GM12878 (cell line): ENCODE data around the gene SOBP. TPM values are rescaled to one million over a fixed set of nuclear protein-coding genes. Genes with fewer than 3 reads are reported as not detected.

Experiments used
- ATAC-seq: fragments of 200-7000 bp; cut with Tn5 transposase; 3 replicates; pipeline ENCODE4 v1.9.1; 2020; ENCODE audit warnings: mild to moderate bottlenecking, moderate library complexity
- BruUV-seq: library from RNA; stranded (reverse); fragments of 400-500 nt; replicated peaks from 2 replicates; lab custom pipeline; 2021; lab: Mats Ljungman, UMichigan
- CTCF ChIA-PET: fragments of 300-600 bp; sonication (Branson Sonifier 250); formaldehyde crosslinking; extraction: SDS; loops from one replicate; lab custom pipeline; 2021; ENCODE audit warnings: inconsistent platforms; lab: Yijun Ruan, JAX
- POLR2A ChIA-PET: fragments of 350-600 bp; formaldehyde crosslinking; extraction: SDS; loops from one replicate; lab custom pipeline; 2021; ENCODE audit warnings: inconsistent platforms; lab: Charles Lee
- RAD21 ChIA-PET: fragments of 300-600 bp; sonication (Branson Sonifier 250); formaldehyde crosslinking; loops from one replicate; lab custom pipeline; 2023; ENCODE audit warnings: antibody characterized with exemption; ENCODE audit not compliant: unreplicated experiment; lab: Charles Lee
- SMC1A ChIA-PET: fragments of 300-600 bp; sonication (Branson Sonifier 250); formaldehyde crosslinking; loops from one replicate; lab custom pipeline; 2023; ENCODE audit not compliant: unreplicated experiment, uncharacterized antibody; lab: Charles Lee
- DNase-seq: peaks from one replicate; pipeline ENCODE4 v3.0.0-alpha.2; 2011; ENCODE audit warnings: low read depth, low spot score
- FAIRE-seq: peaks from 3 replicates; lab custom pipeline; 2011; peaks lifted over from hg19 to GRCh38; lab: Jason Lieb, UNC
- H2AFZ ChIP-seq: 2 replicates; pipeline ENCODE4 v1.6.0; 2011; ENCODE audit warnings: low read depth, low read length, control low read depth; ENCODE audit not compliant: control insufficient read depth
- H3K27ac ChIP-seq: 2 replicates; pipeline ENCODE4 v1.5.1; 2011; ENCODE audit warnings: control low read depth; ENCODE audit not compliant: control insufficient read depth, insufficient read depth
- H3K27me3 ChIP-seq, 2 experiments: replicated peaks in 1 of 2; 2 replicates each; pipeline versions ENCODE4 v1.6.0 to v1.6.1; 2011; ENCODE audit warnings: low read length in 1 of 2; ENCODE audit not compliant: control insufficient read depth in 2 of 2, insufficient read depth in 2 of 2
- H3K36me3 ChIP-seq, 2 experiments: 2 replicates each; pipeline ENCODE4 v1.5.1; 2011; ENCODE audit warnings: low read length in 1 of 2; ENCODE audit not compliant: control insufficient read depth in 2 of 2, insufficient read depth in 2 of 2
- H3K4me1 ChIP-seq: 2 replicates; pipeline ENCODE4 v1.6.1; 2011; ENCODE audit warnings: mild to moderate bottlenecking, low read length, moderate library complexity, mixed read lengths; ENCODE audit not compliant: control insufficient read depth, insufficient read depth
- H3K4me2 ChIP-seq: 2 replicates; pipeline ENCODE4 v1.6.0; 2011; ENCODE audit warnings: control low read depth; ENCODE audit not compliant: control insufficient read depth, insufficient read depth
- H3K4me3 ChIP-seq: fragments of 200-600 bp; sonication (generic); 2 replicates; pipeline ENCODE4 v1.5.1; 2016
- H3K79me2 ChIP-seq: 2 replicates; pipeline ENCODE4 v1.6.0; 2011; ENCODE audit warnings: low read length; ENCODE audit not compliant: control insufficient read depth, insufficient read depth
- H3K9ac ChIP-seq: 2 replicates; pipeline ENCODE4 v1.8.0; 2011; ENCODE audit warnings: low read length, control low read depth, mixed read lengths; ENCODE audit not compliant: control insufficient read depth, insufficient read depth
- H3K9me3 ChIP-seq: replicated peaks from 3 replicates; pipeline ENCODE4 v1.5.1; 2011; ENCODE audit warnings: mild to moderate bottlenecking, low read length; ENCODE audit not compliant: control insufficient read depth, insufficient read depth
- H4K20me1 ChIP-seq: 2 replicates; pipeline ENCODE4 v1.6.0; 2011; ENCODE audit not compliant: control insufficient read depth, insufficient read depth
- EP300 ChIP-seq, 2 experiments: fragments of 150-350 bp in 1 of 2; IDR thresholded peaks; 2 replicates each; pipeline ENCODE4 v1.6.1; 2011 to 2012; ENCODE audit warnings: low read depth in 2 of 2, low read length in 2 of 2, borderline replicate concordance in 1 of 2, improper control_type of control experiment in 1 of 2, inconsistent platforms in 1 of 2; ENCODE audit not compliant: control insufficient read depth in 1 of 2
- HDAC6 ChIP-seq: fragments of 200-600 bp; sonication (generic); IDR thresholded peaks from one replicate; pipeline ENCODE4 v1.8.0; 2017; ENCODE audit warnings: antibody characterized with exemption; ENCODE audit not compliant: unreplicated experiment
- HDGF ChIP-seq: fragments of 450-650 bp; IDR thresholded peaks from 2 replicates; pipeline ENCODE4 v1.6.1; 2016; ENCODE audit warnings: antibody characterized with exemption
- KDM1A ChIP-seq: fragments of 200-600 bp; sonication (generic); IDR thresholded peaks from 2 replicates; pipeline ENCODE4 v1.6.1; 2016; ENCODE audit warnings: borderline replicate concordance
- MTA2 ChIP-seq: fragments of 450-650 bp; IDR thresholded peaks from 2 replicates; pipeline ENCODE4 v1.6.1; 2016; ENCODE audit warnings: low read depth, mild to moderate bottlenecking, moderate library complexity
- MYC ChIP-seq: IDR thresholded peaks from 2 replicates; pipeline ENCODE4 v1.6.1; 2011; ENCODE audit warnings: mild to moderate bottlenecking, low read length, moderate library complexity, inconsistent platforms; ENCODE audit not compliant: insufficient read depth, insufficient replicate concordance, insufficient read length, severe bottlenecking
- NRF1 ChIP-seq: conservative IDR thresholded peaks from 2 replicates; pipeline ENCODE4 v1.6.1; 2011; ENCODE audit warnings: mild to moderate bottlenecking, low read depth, low read length, improper control_type of control experiment
- PAX8 ChIP-seq: fragments of 450-650 bp; IDR thresholded peaks from 2 replicates; pipeline ENCODE4 v1.6.1; 2017; ENCODE audit warnings: mild to moderate bottlenecking, moderate library complexity
- PML ChIP-seq: IDR thresholded peaks from 2 replicates; pipeline ENCODE4 v1.6.1; 2012; ENCODE audit warnings: low read length, inconsistent platforms
- POLR2AphosphoS5 ChIP-seq: IDR thresholded peaks from 2 replicates; pipeline ENCODE4 v1.6.1; 2011; ENCODE audit warnings: mild to moderate bottlenecking, low read length, inconsistent platforms
- RAD51 ChIP-seq: fragments of 450-650 bp; IDR thresholded peaks from 2 replicates; pipeline ENCODE4 v1.6.1; 2016; ENCODE audit warnings: moderate library complexity, mild to moderate bottlenecking, inconsistent platforms
- RCOR1 ChIP-seq: conservative IDR thresholded peaks from 2 replicates; pipeline ENCODE4 v1.6.1; 2012; ENCODE audit warnings: low read depth, low read length, improper control_type of control experiment
- SIN3A ChIP-seq: IDR thresholded peaks from 2 replicates; pipeline ENCODE4 v1.6.1; 2012; ENCODE audit warnings: low read depth, low read length, improper control_type of control experiment
- SPI1 ChIP-seq: IDR thresholded peaks from 2 replicates; pipeline ENCODE4 v1.6.1; 2011; ENCODE audit warnings: low read depth, mild to moderate bottlenecking, low read length, moderate library complexity, borderline replicate concordance; ENCODE audit not compliant: insufficient read depth
- STAT1 ChIP-seq: fragments of 450-650 bp; conservative IDR thresholded peaks from 2 replicates; pipeline ENCODE4 v1.6.1; 2014; ENCODE audit warnings: antibody characterized with exemption, mild to moderate bottlenecking
- STAT3 ChIP-seq: IDR thresholded peaks from 2 replicates; pipeline ENCODE4 v1.6.1; 2011; ENCODE audit warnings: low read depth, low read length, improper control_type of control experiment
- ZBED1 ChIP-seq: IDR thresholded peaks from 2 replicates; pipeline ENCODE4 v1.6.1; 2016; ENCODE audit warnings: borderline replicate concordance
- ZNF217 ChIP-seq: fragments of 450-650 bp; IDR thresholded peaks from 2 replicates; pipeline ENCODE4 v1.6.1; 2017; ENCODE audit warnings: antibody characterized with exemption, mild to moderate bottlenecking
- WGBS: methylation state at CpG from one replicate; pipeline ENCODE4 v1.1.6; 2016; ENCODE audit warnings: low lambda C conversion rate; ENCODE audit not compliant: insufficient replicate concordance, insufficient coverage; ENCODE audit errors: missing lambda C conversion rate; 5-methylcytosine and 5-hydroxymethylcytosine counted together
- in situ Hi-C: fragments of 300-500 bp; cut with MboI; formaldehyde crosslinking; loops from 9 replicates; pipeline ENCODE4 v1.14.3; 2018; ENCODE audit warnings: mixed read lengths
- intact Hi-C: fragments of 100-400 bp; cut with micrococcal nuclease; formaldehyde crosslinking; loops from one replicate; pipeline ENCODE4 v1.14.2; 2022; ENCODE audit not compliant: unreplicated experiment
- polyA plus RNA-seq, 11 experiments: library from polyadenylated mRNA; depleted of rRNA in 4 of 11; unstranded in 6 of 11; stranded (reverse) in 5 of 11; fragments of >200 nt; fragmentation: Nextera tagmentation in 4 of 11; fragmentation: Illumina TruSeq in 1 of 11; extraction: Ambion mirVana in 4 of 11; extraction: Trizol in 1 of 11; gene quantifications; 1 replicate in 1 of 11; 2 replicates in 10 of 11; pipeline versions ENCODE4 v1.2.1 to v1.2.3, GENCODE V29; 2011 to 2016; ENCODE audit warnings: inconsistent platforms in 2 of 11, missing spikeins in 2 of 11, low read depth in 1 of 11
- total RNA-seq, 4 experiments: library from RNA; depleted of rRNA in 3 of 4; stranded (reverse); fragments of >200 nt in 3 of 4; fragmentation: Illumina TruSeq in 1 of 4; extraction: Trizol in 1 of 4; gene quantifications; 2 replicates each; pipeline versions ENCODE4 v1.2.1 to v1.2.3, GENCODE V29; 2013 to 2021

SOBP gene
- total and polyA plus RNA-seq, 10 of the 15 experiments (the other 5 are each of a cell fraction or from before 2014, with no cell fraction given) = 0.49 to 1.9 (median 0.78) TPM

GRCh38 chr6:107531868-107532267, 42.0 kb downstream of the SOBP start:
- H3K4me3 ChIP-seq = no peak overlapping the region
- RAD21 ChIA-PET = no interaction called here
- TF ChIP-seq SIN3A (no peak), ZNF217 (no peak), RAD51 (no peak), PAX8 (no peak), NRF1 (no peak), HDAC6 (no peak), EP300 (IDR thresholded peaks at IDR 0.05; ENCODE audit: borderline replicate concordance in 1 of 2, control insufficient read depth in 1 of 2, low read depth in 2 of 2, low read length in 2 of 2) (no peak), STAT3 (no peak)
- TF ChIP-seq, all 136 proteins: peak for 0
- SMC1A ChIA-PET = no interaction called here
- Histone ChIP-seq H4K20me1 (no peaks in the 10 kb centered on the region), H2AFZ (no peak overlapping the region), H3K27ac (no peak overlapping the region), H3K4me2 (no peak overlapping the region), H3K27me3 (no peaks in the 10 kb centered on the region; a peak in 1 of 4 replicates), H3K79me2 (no peaks in the 10 kb centered on the region), H3K4me1 (no peaks in the 10 kb centered on the region), H3K9me3 (no peaks in the 10 kb centered on the region), H3K9ac (no peak overlapping the region), H3K36me3 (no peaks in the 10 kb centered on the region)
- no peak for FAIRE-seq
- in situ Hi-C loops (no loop called here), intact Hi-C loops (no loop called here)
- 15% methylated on average over 2 of the region's 2 CpGs for whole genome bisulfite sequencing
- POLR2A ChIA-PET = no interaction called here
- no peak for DNase-seq
- CTCF ChIA-PET = interaction anchor here (1.5 kb wide), 1 partner anchor 214 kb away, joined by 4 read pairs; no protein-coding TSS in a partner anchor
- BruUV-seq = no TSS peak
- ATAC-seq = no peak

GRCh38 chr6:107532706-107533105, 42.8 kb downstream of the SOBP start:
- ChIA-PET RAD21 (no interaction called here), SMC1A (interaction anchor here (0.6 kb wide), 1 partner anchor 1453 kb away, joined by 3 read pairs; no protein-coding TSS in a partner anchor)
- in situ Hi-C loops = no loop called here
- no peaks in the 10 kb centered on the region; a peak in 1 of 4 replicates for H3K27me3 ChIP-seq
- no peak for FAIRE-seq
- no peak for TF ChIP-seq SPI1
- no peak for TF ChIP-seq STAT1
- no peak for TF ChIP-seq MTA2
- TF ChIP-seq KDM1A = no peak
- TF ChIP-seq POLR2AphosphoS5 = no peak
- TF ChIP-seq ZBED1 = no peak
- no peak for TF ChIP-seq MYC
- no peak for TF ChIP-seq RCOR1
- no peak for TF ChIP-seq PML
- no peak for TF ChIP-seq HDGF
- TF ChIP-seq, all 136 proteins: peak for 0
- Histone ChIP-seq H4K20me1 (no peaks in the 10 kb centered on the region), H3K9ac (no peak overlapping the region), H3K36me3 (no peaks in the 10 kb centered on the region), H3K4me2 (no peak overlapping the region), H2AFZ (no peak overlapping the region), H3K4me3 (no peak overlapping the region), H3K9me3 (no peaks in the 10 kb centered on the region), H3K4me1 (no peaks in the 10 kb centered on the region), H3K79me2 (no peaks in the 10 kb centered on the region), H3K27ac (no peak overlapping the region)
- ATAC-seq (no peak), DNase-seq (no peak)
- no TSS peak for BruUV-seq
- ChIA-PET POLR2A (no interaction called here), CTCF (interaction anchor here (0.6 kb wide), 1 partner anchor 257 kb away, joined by 3 read pairs; no protein-coding TSS in a partner anchor)
- intact Hi-C loops = no loop called here
- WGBS = 63% methylated on average over 6 of the region's 6 CpGs
